Measurements from ENCODE around the gene TMEM39A. TPM values are rescaled to one million over a fixed set of nuclear protein-coding genes. Genes with fewer than 3 reads are reported as not detected.

TMEM39A gene
- total and polyA plus RNA-seq, 2 donors (not counting 1 experiment from before 2014, with no cell fraction given) = 8.5 to 39.9 TPM

DNA sequence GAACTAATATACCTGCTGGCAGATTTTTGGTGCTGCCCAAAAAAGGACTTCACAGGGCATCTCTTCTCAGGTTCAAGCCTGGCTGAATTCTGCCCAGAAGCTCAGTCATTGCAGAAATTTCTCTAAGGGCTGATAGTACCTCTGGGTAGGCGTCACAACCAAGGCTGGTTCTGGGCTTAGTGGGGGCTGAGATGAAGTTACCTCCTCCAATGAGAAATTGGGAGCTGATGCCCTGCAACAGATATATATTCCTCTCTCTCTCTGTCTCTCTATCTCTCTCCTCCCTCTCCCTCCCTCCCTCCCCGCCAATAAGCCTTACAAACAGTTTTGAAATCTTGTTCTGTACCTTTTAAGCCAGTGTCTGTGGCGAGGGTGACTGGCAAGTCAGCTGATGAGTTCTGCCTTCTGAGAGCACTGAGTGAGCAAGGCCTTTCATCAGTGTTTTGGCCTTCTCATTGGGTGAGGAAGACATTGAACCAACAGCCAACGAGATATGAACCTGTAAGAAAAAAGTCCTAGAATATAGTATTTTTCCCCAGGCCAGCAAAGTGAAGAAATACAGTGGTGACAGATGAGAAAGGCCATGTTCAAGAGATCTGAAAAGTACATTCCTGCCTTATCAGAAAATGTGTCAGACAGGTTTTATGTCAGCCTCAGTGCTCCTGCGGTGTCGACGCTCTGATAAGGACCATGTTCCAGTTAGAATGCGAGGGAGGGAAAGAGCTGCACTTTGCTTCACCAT, 45.5 kb downstream of the TMEM39A start:
- ChIA-PET CTCF (no interaction called here), POLR2A (no interaction called here)
- Mint-ChIP-seq H3K4me3 (no peak overlapping the region), H3K27me3 (no peaks in the 10 kb centered on the region), H3K27ac (no peak overlapping the region), H3K9me3 (ENCODE audit: insufficient read depth) (no peaks in the 10 kb centered on the region), H3K4me1 (no peaks in the 10 kb centered on the region)
- ATAC-seq (ENCODE audit: low read depth) (no peak), DNase-seq (no peak)
- no peak overlapping the region for H2AFZ ChIP-seq (ENCODE audit: insufficient read depth, low read depth, low read length, poor library complexity, severe bottlenecking)
- H3K4me1 ChIP-seq (ENCODE audit: control insufficient read depth in 2 of 2, insufficient read depth in 2 of 2, low read length in 2 of 2) = no peaks in the 10 kb centered on the region
- H3K36me3 ChIP-seq (replicated peaks in 1 of 2; ENCODE audit: control extremely low read depth in 1 of 2, control insufficient read depth in 1 of 2, extremely low read depth in 1 of 2, insufficient read depth in 2 of 2, low read length in 1 of 2) = peaks cover 0 to 20% of the 10 kb centered on the region in 2 experiments
- intact Hi-C loops (cut with micrococcal nuclease) = no loop called here
- WGBS (ENCODE audit: insufficient coverage) = 100% methylated on average over 5 of the region's 8 CpGs
- no peaks in the 10 kb centered on the region for H3K79me2 ChIP-seq (ENCODE audit: control insufficient read depth, insufficient read depth, low read length)
- H3K4me3 ChIP-seq (ENCODE audit: control extremely low read depth in 1 of 5, extremely low read depth in 1 of 5, insufficient read depth in 1 of 5, low read depth in 2 of 5, low read length in 4 of 5) = no peak overlapping the region
- H3K9ac ChIP-seq (ENCODE audit: low read length) = no peak overlapping the region
- no peak for TF ChIP-seq EZH2 (IDR thresholded peaks at IDR 0.05; ENCODE audit: borderline replicate concordance, insufficient read depth, low read depth, low read length, poor library complexity, severe bottlenecking)
- H3K27me3 ChIP-seq (replicated peaks in 1 of 4; ENCODE audit: control extremely low read depth in 1 of 4, control insufficient read depth in 3 of 4, insufficient read depth in 4 of 4, low read length in 3 of 4) = no peaks in the 10 kb centered on the region
- H3K27ac ChIP-seq (ENCODE audit: low read length in 2 of 2) = no peak overlapping the region
- no peaks in the 10 kb centered on the region for H4K20me1 ChIP-seq (ENCODE audit: control insufficient read depth, insufficient read depth, low read length, poor library complexity, severe bottlenecking)
- no peak overlapping the region for H3K4me2 ChIP-seq (replicated peaks; ENCODE audit: low read depth, low read length, poor library complexity, severe bottlenecking)
- no peaks in the 10 kb centered on the region for H3K9me3 ChIP-seq (ENCODE audit: control extremely low read depth in 1 of 3, control insufficient read depth in 2 of 3, insufficient read depth in 1 of 3, low read length in 2 of 3)

DNA sequence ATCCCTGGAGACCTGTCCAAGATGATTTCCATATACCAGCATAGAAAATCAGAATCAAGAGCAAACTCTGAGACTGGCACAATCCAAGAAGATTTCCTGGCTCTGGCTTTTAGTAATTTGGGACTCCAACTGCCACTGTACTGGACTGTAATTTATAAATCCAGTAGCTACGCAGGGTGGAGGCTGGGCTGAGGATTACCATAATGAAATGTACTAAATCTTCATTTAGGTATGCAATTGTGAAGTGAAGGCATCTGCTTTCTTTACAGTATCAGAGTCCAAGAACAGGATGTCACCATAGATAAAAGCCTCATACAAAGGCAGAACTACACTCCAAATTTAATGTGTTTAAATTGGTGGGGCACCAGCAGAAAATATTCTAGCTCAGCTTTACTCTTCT, 46.5 kb downstream of the TMEM39A start:
- H2AFZ ChIP-seq (ENCODE audit: insufficient read depth, low read depth, low read length, poor library complexity, severe bottlenecking) = no peak overlapping the region
- intact Hi-C loops (cut with micrococcal nuclease) = no loop called here
- POLR2A ChIA-PET = no interaction called here
- H3K27me3 ChIP-seq (replicated peaks in 1 of 4; ENCODE audit: control extremely low read depth in 1 of 4, control insufficient read depth in 3 of 4, insufficient read depth in 4 of 4, low read length in 3 of 4) = no peaks in the 10 kb centered on the region
- no peak overlapping the region for H3K9ac ChIP-seq (ENCODE audit: low read length)
- no peaks in the 10 kb centered on the region for H3K9me3 ChIP-seq (ENCODE audit: control extremely low read depth in 1 of 3, control insufficient read depth in 2 of 3, insufficient read depth in 1 of 3, low read length in 2 of 3)
- no peaks in the 10 kb centered on the region for H3K79me2 ChIP-seq (ENCODE audit: control insufficient read depth, insufficient read depth, low read length)
- peaks cover 0 to 20% of the 10 kb centered on the region in 2 experiments for H3K36me3 ChIP-seq (replicated peaks in 1 of 2; ENCODE audit: control extremely low read depth in 1 of 2, control insufficient read depth in 1 of 2, extremely low read depth in 1 of 2, insufficient read depth in 2 of 2, low read length in 1 of 2)
- no CpG with 5 or more reads among the region's 1 CpG for WGBS (ENCODE audit: insufficient coverage)
- Mint-ChIP-seq H3K4me1 (no peaks in the 10 kb centered on the region), H3K4me3 (no peak overlapping the region), H3K27me3 (no peaks in the 10 kb centered on the region), H3K27ac (no peak overlapping the region), H3K9me3 (ENCODE audit: insufficient read depth) (no peaks in the 10 kb centered on the region)
- H3K4me3 ChIP-seq (ENCODE audit: control extremely low read depth in 1 of 5, extremely low read depth in 1 of 5, insufficient read depth in 1 of 5, low read depth in 2 of 5, low read length in 4 of 5) = no peak overlapping the region
- ATAC-seq (ENCODE audit: low read depth) (no peak), DNase-seq (no peak)
- H3K4me2 ChIP-seq (replicated peaks; ENCODE audit: low read depth, low read length, poor library complexity, severe bottlenecking) = no peak overlapping the region
- H3K4me1 ChIP-seq (ENCODE audit: control insufficient read depth in 2 of 2, insufficient read depth in 2 of 2, low read length in 2 of 2) = no peaks in the 10 kb centered on the region
- H3K27ac ChIP-seq (ENCODE audit: low read length in 2 of 2) = no peak overlapping the region
- H4K20me1 ChIP-seq (ENCODE audit: control insufficient read depth, insufficient read depth, low read length, poor library complexity, severe bottlenecking) = no peaks in the 10 kb centered on the region
- TF ChIP-seq EZH2 (IDR thresholded peaks at IDR 0.05; ENCODE audit: borderline replicate concordance, insufficient read depth, low read depth, low read length, poor library complexity, severe bottlenecking) = no peak
- TF ChIP-seq, protein P1, sequence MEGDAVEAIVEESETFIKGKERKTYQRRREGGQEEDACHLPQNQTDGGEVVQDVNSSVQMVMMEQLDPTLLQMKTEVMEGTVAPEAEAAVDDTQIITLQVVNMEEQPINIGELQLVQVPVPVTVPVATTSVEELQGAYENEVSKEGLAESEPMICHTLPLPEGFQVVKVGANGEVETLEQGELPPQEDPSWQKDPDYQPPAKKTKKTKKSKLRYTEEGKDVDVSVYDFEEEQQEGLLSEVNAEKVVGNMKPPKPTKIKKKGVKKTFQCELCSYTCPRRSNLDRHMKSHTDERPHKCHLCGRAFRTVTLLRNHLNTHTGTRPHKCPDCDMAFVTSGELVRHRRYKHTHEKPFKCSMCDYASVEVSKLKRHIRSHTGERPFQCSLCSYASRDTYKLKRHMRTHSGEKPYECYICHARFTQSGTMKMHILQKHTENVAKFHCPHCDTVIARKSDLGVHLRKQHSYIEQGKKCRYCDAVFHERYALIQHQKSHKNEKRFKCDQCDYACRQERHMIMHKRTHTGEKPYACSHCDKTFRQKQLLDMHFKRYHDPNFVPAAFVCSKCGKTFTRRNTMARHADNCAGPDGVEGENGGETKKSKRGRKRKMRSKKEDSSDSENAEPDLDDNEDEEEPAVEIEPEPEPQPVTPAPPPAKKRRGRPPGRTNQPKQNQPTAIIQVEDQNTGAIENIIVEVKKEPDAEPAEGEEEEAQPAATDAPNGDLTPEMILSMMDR (IDR thresholded peaks at IDR 0.05) = no peak
- CTCF ChIA-PET = no interaction called here
